ENCODE measurements around the gene SPTLC1. TPM values are rescaled to one million over a fixed set of nuclear protein-coding genes. Genes with fewer than 3 reads are reported as not detected.
"Not testable (repeated sequence)": the region's sequence is repeated elsewhere in the genome, so short reads cannot be mapped to it uniquely, and the experiment has no call there.

Gene SPTLC1, protein sequence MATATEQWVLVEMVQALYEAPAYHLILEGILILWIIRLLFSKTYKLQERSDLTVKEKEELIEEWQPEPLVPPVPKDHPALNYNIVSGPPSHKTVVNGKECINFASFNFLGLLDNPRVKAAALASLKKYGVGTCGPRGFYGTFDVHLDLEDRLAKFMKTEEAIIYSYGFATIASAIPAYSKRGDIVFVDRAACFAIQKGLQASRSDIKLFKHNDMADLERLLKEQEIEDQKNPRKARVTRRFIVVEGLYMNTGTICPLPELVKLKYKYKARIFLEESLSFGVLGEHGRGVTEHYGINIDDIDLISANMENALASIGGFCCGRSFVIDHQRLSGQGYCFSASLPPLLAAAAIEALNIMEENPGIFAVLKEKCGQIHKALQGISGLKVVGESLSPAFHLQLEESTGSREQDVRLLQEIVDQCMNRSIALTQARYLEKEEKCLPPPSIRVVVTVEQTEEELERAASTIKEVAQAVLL
- total RNA-seq: 10 to 100 TPM; 32.0 to 38.4 TPM

- H3K9me3 Mint-ChIP-seq: no peaks in the 10 kb centered on the region
- CTCF ChIA-PET: interaction anchor here (0.6 to 1.7 kb wide), 2 partner anchors 25 to 31 kb away, joined by 3 to 6 read pairs; no protein-coding TSS in a partner anchor
- H3K4me3 Mint-ChIP-seq: peak within 1 kb of the TSS; percentile 96
- H3K27me3 Mint-ChIP-seq (ENCODE audit: low read depth): no peaks in the 10 kb centered on the region
- DNase-seq: peak; percentile 95
- H3K4me1 Mint-ChIP-seq (ENCODE audit: low read depth): peaks cover 25% of the 10 kb centered on the region
- intact Hi-C loops (cut with micrococcal nuclease): loop anchor here (1.0 to 5.0 kb wide), 6 partner anchors 21 to 762 kb away; partner anchors contain the start of genes BICD2, CENPP, IARS1 and IPPK
- peak within 1 kb of the TSS; percentile 97 for H3K27ac Mint-ChIP-seq
- peaks cover 18% of the 10 kb centered on the region for H3K36me3 Mint-ChIP-seq (ENCODE audit: low read depth)
Measured at GRCh38 chr9:92115071-92115858, at the start of gene SPTLC1. TSS of gene SPTLC1 (minus strand) at chr9:92115413. CDS start at chr9:92115370, 43 bp downstream.

DNA sequence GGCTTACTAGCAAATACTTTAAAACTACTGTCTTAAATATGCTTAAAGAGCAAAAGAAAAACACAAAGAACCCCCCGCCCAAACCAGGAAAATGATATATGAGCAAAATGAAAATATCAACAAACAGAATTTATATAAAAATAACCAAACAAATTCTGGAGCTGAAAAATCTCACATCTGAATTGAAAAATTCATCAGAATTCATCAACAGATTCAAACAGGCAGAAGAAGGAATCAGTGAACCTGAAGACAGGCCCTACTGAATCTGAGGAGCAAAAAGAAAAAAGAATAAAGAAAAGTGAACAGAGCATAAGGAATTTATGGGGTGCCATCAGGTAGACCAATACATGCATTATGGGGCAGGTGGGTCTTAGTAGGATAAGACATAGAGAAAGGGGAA lies 49.8 kb upstream of the SPTLC1 start:
- DNase-seq: no peak
- H3K4me1 Mint-ChIP-seq (ENCODE audit: low read depth): no peaks in the 10 kb centered on the region
- CTCF ChIA-PET: interaction anchor here (0.5 kb wide), 1 partner anchor 31 kb away, joined by 3 read pairs; no protein-coding TSS in a partner anchor

GRCh38 chr9:92164490-92164889 lies 49.3 kb upstream of the SPTLC1 start:
- no peak for DNase-seq
- Mint-ChIP-seq H3K36me3 (ENCODE audit: low read depth) (peaks cover 3% of the 10 kb centered on the region), H3K9me3 (peaks cover 15% of the 10 kb centered on the region), H3K27ac (no peak overlapping the region), H3K4me3 (no peak overlapping the region), H3K27me3 (ENCODE audit: low read depth) (peaks cover 13% of the 10 kb centered on the region), H3K4me1 (ENCODE audit: low read depth) (no peaks in the 10 kb centered on the region)
- CTCF ChIA-PET: interaction anchor here (0.5 to 1.7 kb wide), 2 partner anchors 25 to 30 kb away, joined by 3 to 6 read pairs; no protein-coding TSS in a partner anchor
- intact Hi-C loops (cut with micrococcal nuclease): no loop called here

More for the DNA sequence above, 49.8 kb upstream of the SPTLC1 start:
- intact Hi-C loops (cut with micrococcal nuclease): no loop called here
- Mint-ChIP-seq H3K9me3 (peaks cover 15% of the 10 kb centered on the region), H3K27me3 (ENCODE audit: low read depth) (peaks cover 14% of the 10 kb centered on the region), H3K27ac (no peak overlapping the region), H3K36me3 (ENCODE audit: low read depth) (peaks cover 3% of the 10 kb centered on the region), H3K4me3 (no peak overlapping the region)

DNA sequence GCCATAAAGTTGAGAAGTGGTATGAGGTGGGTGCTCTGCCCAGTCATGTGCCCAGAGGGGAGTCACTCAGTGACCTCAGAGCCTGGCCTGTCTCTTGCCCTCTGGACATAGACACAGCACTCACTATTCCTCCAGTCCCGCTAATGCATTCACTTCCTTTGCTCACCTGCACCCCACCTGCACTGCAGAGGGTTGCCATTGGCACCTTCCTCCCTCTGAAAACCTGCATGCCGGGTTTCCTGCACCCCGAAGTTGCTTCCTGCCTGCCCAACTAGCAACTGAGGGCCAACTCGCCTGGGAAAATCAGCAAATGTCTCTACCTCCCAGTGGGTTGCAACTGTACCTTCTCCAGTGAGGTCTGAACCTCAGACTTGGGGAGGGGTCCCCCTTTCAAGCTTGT lies 48.1 kb upstream of the SPTLC1 start:
- Mint-ChIP-seq H3K4me1 (ENCODE audit: low read depth) (no peaks in the 10 kb centered on the region), H3K9me3 (peaks cover 15% of the 10 kb centered on the region), H3K27ac (no peak overlapping the region), H3K27me3 (ENCODE audit: low read depth) (peaks cover 18% of the 10 kb centered on the region), H3K4me3 (no peak overlapping the region), H3K36me3 (ENCODE audit: low read depth) (peaks cover 3% of the 10 kb centered on the region)
- CTCF ChIA-PET: interaction anchor here (0.6 to 1.7 kb wide), 3 partner anchors 20 to 463 kb away, joined by 3 to 6 read pairs (median 3); no protein-coding TSS in a partner anchor
- no peak for DNase-seq
- intact Hi-C loops (cut with micrococcal nuclease): no loop called here

DNA sequence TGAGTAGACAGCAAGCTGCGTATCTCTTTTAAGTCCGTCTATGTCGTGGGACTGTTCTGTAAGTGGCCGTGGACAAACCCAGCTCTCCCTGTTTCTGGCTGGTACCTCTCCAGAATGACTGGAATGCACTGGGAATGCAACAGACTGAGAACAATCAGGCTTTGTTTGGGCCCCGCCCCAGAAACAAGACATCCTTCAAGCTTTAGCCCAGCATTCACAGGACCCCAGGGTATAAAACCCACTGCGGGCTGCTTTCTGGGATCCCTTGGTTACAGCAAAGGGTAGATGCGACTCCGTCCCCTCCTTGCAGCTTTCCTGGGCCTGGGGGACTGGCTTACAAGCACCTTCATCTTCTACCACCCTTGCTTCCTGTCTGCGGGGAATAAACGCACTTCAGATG lies 45.6 kb upstream of the SPTLC1 start:
- intact Hi-C loops (cut with micrococcal nuclease): no loop called here
- no peak overlapping the region for H3K27ac Mint-ChIP-seq
- peaks cover 3% of the 10 kb centered on the region for H3K36me3 Mint-ChIP-seq (ENCODE audit: low read depth)
- CTCF ChIA-PET: no interaction called here
- DNase-seq: no peak
- no peaks in the 10 kb centered on the region for H3K4me1 Mint-ChIP-seq (ENCODE audit: low read depth)
- no peak overlapping the region for H3K4me3 Mint-ChIP-seq
- H3K9me3 Mint-ChIP-seq: peaks cover 15% of the 10 kb centered on the region
- peaks cover 15% of the 10 kb centered on the region for H3K27me3 Mint-ChIP-seq (ENCODE audit: low read depth)

- H3K27me3 Mint-ChIP-seq (ENCODE audit: low read depth): peaks cover 10% of the 10 kb centered on the region
- H3K4me1 Mint-ChIP-seq (ENCODE audit: low read depth): no peaks in the 10 kb centered on the region
- no peak overlapping the region for H3K4me3 Mint-ChIP-seq
- no peaks in the 10 kb centered on the region for H3K9me3 Mint-ChIP-seq
- intact Hi-C loops (cut with micrococcal nuclease): no loop called here
- DNase-seq: no peak
- H3K36me3 Mint-ChIP-seq (ENCODE audit: low read depth): no peaks in the 10 kb centered on the region
- no peak overlapping the region for H3K27ac Mint-ChIP-seq
- CTCF ChIA-PET: no interaction called here
Measured at GRCh38 chr9:92159058-92159457, 43.8 kb upstream of the SPTLC1 start.

GRCh38 chr9:92158097-92158601 lies 42.9 kb upstream of the SPTLC1 start:
- CTCF ChIA-PET: no interaction called here

DNA sequence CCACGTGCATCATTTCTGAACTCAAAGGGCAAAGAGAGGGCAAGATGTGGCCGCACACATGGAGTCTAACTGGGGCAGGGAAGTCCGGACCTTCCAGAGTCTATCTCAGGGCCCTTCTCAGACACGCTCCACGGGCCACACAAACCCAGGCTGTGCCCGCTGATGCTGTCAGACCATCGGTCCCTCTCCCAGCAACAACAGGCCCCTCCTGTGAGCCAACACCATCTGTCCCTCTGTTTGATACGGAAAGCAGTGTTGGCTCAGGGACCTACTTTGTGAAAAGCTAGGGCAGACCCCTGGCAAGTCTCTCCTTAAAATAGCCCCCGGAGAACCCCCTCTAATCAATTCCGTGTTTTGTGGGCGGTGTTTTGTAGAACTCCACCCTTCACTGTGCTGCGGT lies 40.5 kb upstream of the SPTLC1 start:
- H3K27me3 Mint-ChIP-seq (ENCODE audit: low read depth); DNase-seq; CTCF ChIA-PET; H3K36me3 Mint-ChIP-seq (ENCODE audit: low read depth); H3K27ac Mint-ChIP-seq; H3K4me1 Mint-ChIP-seq (ENCODE audit: low read depth); H3K4me3 Mint-ChIP-seq; intact Hi-C loops (cut with micrococcal nuclease); H3K9me3 Mint-ChIP-seq: not testable (repeated sequence)

More at GRCh38 chr9:92158097-92158601, 42.9 kb upstream of the SPTLC1 start:
- no peaks in the 10 kb centered on the region for H3K4me1 Mint-ChIP-seq (ENCODE audit: low read depth)
- no peak overlapping the region for H3K27ac Mint-ChIP-seq
- H3K36me3 Mint-ChIP-seq (ENCODE audit: low read depth): no peaks in the 10 kb centered on the region
- H3K27me3 Mint-ChIP-seq (ENCODE audit: low read depth): peaks cover 10% of the 10 kb centered on the region
- H3K9me3 Mint-ChIP-seq: no peaks in the 10 kb centered on the region
- H3K4me3 Mint-ChIP-seq: no peak overlapping the region
- DNase-seq: no peak
- intact Hi-C loops (cut with micrococcal nuclease): no loop called here

DNA sequence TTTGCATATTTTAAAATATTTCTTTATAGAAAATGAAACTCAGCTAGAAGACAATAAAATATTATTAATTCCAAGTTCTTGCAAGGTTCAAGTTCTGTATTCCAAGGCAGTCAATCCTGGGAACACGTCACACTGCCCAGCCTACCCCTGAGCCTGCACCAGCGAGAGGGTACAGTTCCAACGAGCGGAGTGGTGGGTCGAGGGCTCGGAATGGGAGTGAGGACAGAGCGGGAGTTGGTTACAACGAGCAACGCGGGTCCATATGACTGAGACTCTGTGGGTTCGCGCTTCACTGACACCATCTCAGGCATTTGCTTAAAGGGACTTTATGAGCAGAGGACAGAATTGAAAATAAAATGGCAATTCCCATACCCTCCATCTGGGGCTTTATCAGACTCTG lies 40.0 kb upstream of the SPTLC1 start:
- no peak overlapping the region for H3K4me3 Mint-ChIP-seq
- no peak for DNase-seq
- intact Hi-C loops (cut with micrococcal nuclease): no loop called here
- no peak overlapping the region for H3K27ac Mint-ChIP-seq
- H3K9me3 Mint-ChIP-seq: no peaks in the 10 kb centered on the region
- H3K36me3 Mint-ChIP-seq (ENCODE audit: low read depth): no peaks in the 10 kb centered on the region
- H3K4me1 Mint-ChIP-seq (ENCODE audit: low read depth): no peaks in the 10 kb centered on the region
- peaks cover 4% of the 10 kb centered on the region for H3K27me3 Mint-ChIP-seq (ENCODE audit: low read depth)
- CTCF ChIA-PET: no interaction called here

DNA sequence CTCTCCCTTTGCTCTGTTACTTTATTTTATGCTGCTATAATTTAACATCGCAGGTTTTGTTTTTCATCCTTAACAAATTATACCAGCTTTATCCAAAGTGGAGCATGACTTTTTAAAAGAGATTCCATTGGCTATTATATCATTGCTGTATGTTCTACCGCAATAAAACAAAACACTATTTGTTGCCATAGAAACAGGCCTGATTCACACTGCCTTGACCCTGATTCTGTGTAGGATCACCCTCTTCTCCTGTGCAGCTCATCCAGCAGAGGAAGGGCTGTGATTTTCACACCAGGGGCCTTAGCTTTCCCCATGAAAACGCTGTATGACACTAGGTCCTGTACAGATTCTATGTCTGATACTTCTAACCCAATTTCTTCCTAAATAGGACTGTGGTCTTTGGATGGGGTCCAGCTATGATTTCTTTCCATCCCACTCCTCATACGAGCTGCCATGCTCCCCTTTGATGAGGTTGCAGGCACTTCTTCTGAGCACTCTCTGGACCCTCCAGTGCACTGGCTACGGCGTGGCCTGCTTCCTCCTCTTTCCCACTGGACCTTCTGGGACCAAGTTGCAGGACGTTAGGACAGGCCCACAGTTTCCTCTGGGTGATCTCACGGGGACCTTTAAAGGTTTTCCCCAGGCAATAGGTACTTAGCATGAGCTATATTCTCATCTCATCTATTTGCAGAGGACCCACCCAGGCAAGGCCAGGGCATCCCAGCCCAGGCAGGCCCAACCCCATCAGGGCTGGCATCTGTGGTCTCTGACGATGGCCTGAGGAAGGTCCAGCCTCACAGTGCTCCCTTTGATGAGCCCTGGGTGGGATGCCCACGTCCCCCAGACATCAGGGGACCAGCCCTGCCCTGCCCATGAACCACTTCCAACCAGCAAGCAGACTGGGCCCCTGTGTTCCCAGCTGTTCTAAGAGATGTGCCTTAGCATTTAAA lies 38.5 kb upstream of the SPTLC1 start:
- intact Hi-C loops (cut with micrococcal nuclease); H3K4me1 Mint-ChIP-seq (ENCODE audit: low read depth); H3K27ac Mint-ChIP-seq; H3K27me3 Mint-ChIP-seq (ENCODE audit: low read depth); H3K36me3 Mint-ChIP-seq (ENCODE audit: low read depth); H3K4me3 Mint-ChIP-seq; CTCF ChIA-PET; DNase-seq; H3K9me3 Mint-ChIP-seq: not testable (repeated sequence)

DNA sequence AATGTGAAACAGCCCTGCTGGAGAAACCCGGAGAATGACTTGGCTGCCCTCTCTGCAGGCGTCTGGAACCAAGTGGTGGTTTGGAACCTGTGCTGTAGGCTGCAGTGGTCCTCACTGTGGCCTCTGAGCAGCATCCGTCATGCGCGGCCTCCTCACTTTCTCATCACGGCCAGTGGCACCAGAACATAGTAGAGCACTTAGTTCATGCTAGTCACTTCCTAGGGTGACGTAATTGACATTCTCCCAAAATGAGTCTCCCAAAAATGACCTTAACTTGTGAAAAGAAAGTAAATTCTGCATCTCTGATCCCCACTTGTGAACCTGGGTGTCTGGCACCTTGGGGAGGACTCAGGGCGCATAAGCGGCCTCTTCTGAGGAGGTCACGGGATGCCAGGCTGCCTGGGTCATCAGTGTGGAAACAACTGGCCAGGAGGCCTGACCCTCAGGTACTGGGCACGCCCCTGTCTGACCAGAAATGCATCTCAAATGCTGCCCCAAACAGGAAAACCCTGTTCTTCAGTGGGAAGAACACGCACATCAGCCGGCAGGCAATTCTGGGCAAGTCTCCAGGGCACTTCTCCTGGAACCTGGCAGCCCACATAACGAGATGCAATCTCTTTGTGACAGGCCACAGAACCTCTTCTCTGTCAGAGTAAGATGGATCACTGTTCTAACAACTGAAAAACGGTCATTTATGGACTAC lies 36.6 kb upstream of the SPTLC1 start:
- H3K9me3 Mint-ChIP-seq: no peaks in the 10 kb centered on the region
- CTCF ChIA-PET: interaction anchor here (1.1 kb wide), 1 partner anchor 13 kb away, joined by 3 read pairs; no protein-coding TSS in a partner anchor
- no peaks in the 10 kb centered on the region for H3K36me3 Mint-ChIP-seq (ENCODE audit: low read depth)
- intact Hi-C loops (cut with micrococcal nuclease): no loop called here
- no peak for DNase-seq
- peaks cover 4% of the 10 kb centered on the region for H3K4me1 Mint-ChIP-seq (ENCODE audit: low read depth)
- H3K27ac Mint-ChIP-seq: no peak overlapping the region
- H3K4me3 Mint-ChIP-seq: no peak overlapping the region
- H3K27me3 Mint-ChIP-seq (ENCODE audit: low read depth): peaks cover 7% of the 10 kb centered on the region
